ENCODE results near the gene SCIN.

- no peak for TF ChIP-seq CTCF (IDR thresholded peaks at IDR 0.05)
- TF ChIP-seq POLR2AphosphoS5 (IDR thresholded peaks at IDR 0.05): no peak
- TF ChIP-seq EP300 (IDR thresholded peaks at IDR 0.05): no peak
- TF ChIP-seq POLR2A (IDR thresholded peaks at IDR 0.05): no peak
Measured at GRCh38 chr7:12637328-12637727, 66.8 kb downstream of the SCIN start.

All from sigmoid colon (tissue), 4 donors.